ENCODE measurements around the gene LYSMD1.

- TF ChIP-seq CTCF (IDR thresholded peaks at IDR 0.05; ENCODE audit: extremely low read depth in 1 of 2, insufficient read depth in 1 of 2, low read depth in 1 of 2, low read length in 2 of 2) (no peak), POLR2A (IDR thresholded peaks at IDR 0.05; ENCODE audit: low read depth, low read length) (no peak), JUN (IDR thresholded peaks at IDR 0.05; ENCODE audit: borderline replicate concordance, insufficient read depth, insufficient read length, low read depth) (no peak), EZH2 (IDR thresholded peaks at IDR 0.05; ENCODE audit: borderline replicate concordance, low read depth, low read length, severe bottlenecking) (no peak), MAX (IDR thresholded peaks at IDR 0.05; ENCODE audit: insufficient read depth, insufficient read length) (no peak), FOS (IDR thresholded peaks at IDR 0.05; ENCODE audit: borderline replicate concordance, insufficient read depth, low read length) (no peak), POLR2AphosphoS5 (IDR thresholded peaks at IDR 0.05; ENCODE audit: insufficient read depth, low read depth, low read length) (no peak)
Measured at GRCh38 chr1:151158751-151159251, 6.9 kb downstream of the LYSMD1 start.
